WTC11 (cell line): ENCODE measurements around the gene ADCY5.

ENCODE experiments used
- CTCF ChIP-seq: fragments of 200-600 bp; IDR thresholded peaks from 2 replicates; pipeline ENCODE4 v1.8.0; 2022; ENCODE audit warnings: antibody characterized with exemption
- IRF1 ChIP-seq: sonication (generic); formaldehyde crosslinking; IDR thresholded peaks from 2 replicates; pipeline ENCODE4 v1.8.0; 2023; ENCODE audit warnings: missing genetic modification reagents
- KAT7 ChIP-seq: sonication (generic); formaldehyde crosslinking; IDR thresholded peaks from 2 replicates; pipeline ENCODE4 v1.8.1; 2023; ENCODE audit warnings: missing genetic modification reagents, mild to moderate bottlenecking, borderline replicate concordance
- NFYB ChIP-seq: sonication (generic); formaldehyde crosslinking; conservative IDR thresholded peaks from 2 replicates; pipeline ENCODE4 v1.8.0; 2022; ENCODE audit warnings: low read depth, missing genetic modification reagents
- STAT6 ChIP-seq: sonication (generic); formaldehyde crosslinking; conservative IDR thresholded peaks from 2 replicates; pipeline ENCODE4 v1.8.1; 2023; ENCODE audit warnings: mild to moderate bottlenecking, low read depth, missing genetic modification reagents, moderate library complexity

- TF ChIP-seq STAT6 (CRISPR knock-in tag) (no peak), CTCF (no peak), KAT7 (CRISPR knock-in tag) (no peak), IRF1 (CRISPR knock-in tag) (no peak), NFYB (CRISPR knock-in tag) (no peak)
Measured at GRCh38 chr3:123423031-123423430, 25.9 kb downstream of the ADCY5 start.
